GM19397 (cell line): ENCODE measurements around the gene SELENOM.
"Not testable (repeated sequence)": the region's sequence is repeated elsewhere in the genome, so short reads cannot be mapped to it uniquely, and the experiment has no call there.

ENCODE experiments used
- ATAC-seq: cut with Tn5 transposase; IDR thresholded peaks from one replicate; pipeline ENCODE4 v1.9.1; 2021; ENCODE audit warnings: mild to moderate bottlenecking, moderate library complexity; ENCODE audit not compliant: unreplicated experiment

Gene SELENOM

DNA sequence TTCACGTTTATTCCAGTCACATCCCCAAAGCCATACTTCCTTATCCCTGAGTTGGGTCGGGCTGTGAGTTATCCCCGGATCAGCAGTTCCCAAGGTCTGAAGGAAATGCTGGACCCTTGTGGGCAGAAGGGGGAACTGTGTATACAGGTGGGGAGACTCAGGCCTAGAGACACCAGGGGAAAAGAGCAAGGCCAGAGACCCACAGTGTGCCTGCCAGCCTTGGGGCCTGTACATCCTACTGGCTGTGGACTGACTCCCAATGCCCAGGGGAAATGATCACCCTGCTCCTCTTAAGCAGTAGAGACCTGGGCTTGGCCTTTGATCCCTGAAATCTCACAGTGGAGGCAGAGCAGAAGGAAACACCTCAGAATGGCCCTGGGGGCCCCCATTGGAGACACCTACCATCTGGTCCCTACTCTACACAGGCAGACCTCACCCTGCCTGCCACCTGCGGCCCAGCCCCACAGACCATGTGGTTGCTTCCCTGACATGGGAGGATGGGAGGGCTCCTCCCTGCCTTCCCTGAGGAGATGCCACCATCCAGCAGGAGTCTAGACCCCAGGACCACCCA lies 1.3 kb downstream of the SELENOM start:
- no peak for ATAC-seq

DNA sequence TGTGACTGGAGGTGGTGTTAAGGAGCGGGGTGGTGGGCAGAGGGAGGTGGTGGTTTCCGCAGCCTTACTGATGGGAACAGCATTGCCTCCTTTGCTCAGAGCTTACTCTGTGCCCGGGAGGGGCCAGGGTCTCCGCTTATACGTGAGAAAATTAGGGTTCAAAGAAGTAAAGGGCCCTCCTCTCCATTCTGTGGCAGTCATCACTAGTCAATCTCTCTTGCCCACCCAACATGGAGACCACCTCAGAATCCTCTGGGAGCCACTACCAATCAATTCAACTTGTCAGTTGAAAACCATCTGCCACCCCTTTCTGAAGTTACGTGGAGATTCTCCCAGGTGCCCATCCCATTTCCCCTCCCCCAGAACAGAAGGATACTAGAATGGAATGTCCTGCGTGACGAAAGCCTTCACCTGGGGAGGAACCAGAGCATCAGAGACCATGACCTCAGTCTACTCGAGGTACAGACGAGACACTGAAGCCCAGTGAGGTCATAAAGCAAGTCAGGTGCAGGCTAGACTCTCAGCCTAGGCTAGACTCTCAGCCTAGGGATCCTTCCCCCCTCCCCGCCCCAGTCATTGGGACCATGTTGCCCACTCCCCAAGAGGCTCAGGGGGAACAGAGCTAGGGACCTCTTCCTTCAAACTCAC lies 2.0 kb downstream of the SELENOM start:
- ATAC-seq: no peak

DNA sequence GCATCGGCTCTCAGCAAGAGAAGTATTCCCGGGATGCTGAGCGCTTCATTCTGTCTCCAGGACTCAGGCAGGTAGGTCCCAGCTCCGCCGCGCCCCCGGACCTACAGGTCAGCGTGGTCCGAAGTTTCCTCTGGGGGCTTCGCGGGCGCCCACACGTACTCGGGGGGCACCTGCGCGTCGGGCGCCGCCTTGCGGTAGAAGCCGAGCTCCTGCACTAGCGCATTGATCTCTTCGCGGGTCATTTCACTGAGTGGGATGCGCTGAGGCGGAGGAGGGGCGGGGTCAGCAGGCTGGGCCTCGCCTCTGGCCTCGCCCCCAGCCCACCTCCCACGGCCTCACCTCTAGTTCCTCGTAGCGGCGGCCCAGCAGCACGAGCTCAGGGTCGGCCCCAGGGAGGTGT lies 2.5 kb downstream of the SELENOM start:
- ATAC-seq: no peak

DNA sequence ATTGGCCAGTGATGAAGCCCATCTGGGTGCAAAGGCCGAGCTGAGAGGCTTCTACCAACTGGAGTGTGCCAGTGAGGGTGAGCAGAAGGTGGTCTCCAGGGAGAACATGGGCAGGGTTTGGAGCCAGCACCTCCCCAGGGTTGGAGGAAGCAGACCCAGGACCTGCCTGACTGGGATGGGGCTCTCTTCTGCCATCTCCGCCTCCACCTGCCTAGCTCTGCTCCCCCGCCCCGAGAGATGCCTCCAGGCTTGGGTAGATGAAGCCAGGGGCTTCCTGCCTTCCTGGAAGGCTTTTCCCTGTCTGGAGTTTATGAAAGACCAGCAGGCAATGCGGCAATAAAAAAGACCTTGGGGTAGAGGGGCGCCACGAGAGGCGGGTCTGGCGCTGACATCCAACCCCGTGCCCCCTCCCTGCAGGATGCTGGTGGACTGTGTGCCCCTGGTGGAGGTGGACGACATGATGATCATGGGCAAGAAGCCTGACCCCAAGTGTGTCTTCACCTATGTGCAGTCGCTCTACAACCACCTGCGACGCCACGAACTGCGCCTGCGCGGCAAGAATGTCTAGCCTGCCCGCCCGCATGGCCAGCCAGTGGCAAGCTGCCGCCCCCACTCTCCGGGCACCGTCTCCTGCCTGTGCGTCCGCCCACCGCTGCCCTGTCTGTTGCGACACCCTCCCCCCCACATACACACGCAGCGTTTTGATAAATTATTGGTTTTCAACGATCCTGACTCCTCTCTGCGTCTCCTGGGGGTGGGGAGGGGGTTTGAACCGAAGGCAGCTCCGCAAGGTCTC lies 3.3 kb downstream of the SELENOM start:
- ATAC-seq: no peak

DNA sequence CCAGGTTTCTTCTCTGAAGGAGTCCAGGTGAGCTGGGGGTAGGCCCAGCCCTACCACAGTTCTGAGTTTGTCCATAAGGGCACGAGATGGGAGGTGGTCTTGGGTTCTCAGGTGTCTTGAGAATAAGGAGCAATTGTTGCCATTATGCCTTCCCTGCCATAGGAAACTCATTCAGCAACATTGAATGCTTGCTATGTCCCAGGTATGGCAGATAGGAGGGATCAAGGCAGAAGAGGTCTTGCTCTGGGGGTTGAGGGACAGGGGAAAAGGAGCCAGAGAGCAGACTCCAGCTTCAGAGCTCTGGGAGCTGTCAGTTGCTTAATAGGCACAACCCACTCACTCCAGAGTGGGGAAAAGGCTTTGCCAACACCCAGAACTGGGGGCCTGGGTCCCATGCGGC lies 4.3 kb downstream of the SELENOM start:
- no peak for ATAC-seq

- ATAC-seq: no peak
Observed at GRCh38 chr22:31102441-31103081, 4.8 kb downstream of the SELENOM start.

DNA sequence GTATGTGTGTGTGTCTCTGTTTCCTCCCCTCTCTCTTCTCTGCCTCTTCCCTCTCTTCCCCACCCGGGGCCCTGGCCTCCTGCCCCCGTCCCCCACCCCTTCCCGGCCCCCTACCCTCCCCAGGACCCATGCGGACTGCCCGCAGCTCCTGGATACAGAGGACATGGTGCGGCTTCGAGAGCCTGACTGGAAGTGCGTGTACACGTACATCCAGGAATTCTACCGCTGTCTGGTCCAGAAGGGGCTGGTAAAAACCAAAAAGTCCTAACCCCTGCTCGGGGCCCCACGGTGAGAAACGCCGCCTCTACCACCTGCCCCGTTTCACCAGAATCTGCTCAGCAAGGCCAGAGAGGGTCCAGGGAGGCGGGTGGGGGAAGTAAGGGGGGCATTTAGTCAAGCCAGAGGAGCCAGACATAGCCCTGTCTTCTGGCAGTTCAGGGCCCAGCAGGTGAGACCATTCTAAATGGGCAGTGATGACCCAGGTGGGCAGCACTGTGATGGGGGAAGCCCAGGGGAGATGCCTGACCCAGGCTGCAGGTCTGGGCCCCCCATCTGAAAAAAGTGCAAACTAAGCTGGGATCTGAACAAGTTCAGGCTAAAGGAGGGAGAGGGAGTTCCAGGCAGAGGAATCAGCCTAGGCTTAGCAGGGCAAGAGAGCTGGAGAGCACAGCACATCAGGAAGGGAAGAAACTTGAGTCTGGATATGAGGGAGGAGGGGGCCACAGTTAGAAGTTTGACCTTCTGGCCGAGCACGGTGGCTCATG lies 6.4 kb downstream of the SELENOM start:
- ATAC-seq: no peak

- ATAC-seq: no peak
Observed at GRCh38 chr22:31099841-31100761, 7.3 kb downstream of the SELENOM start.

- ATAC-seq: no peak
Observed at GRCh38 chr22:31099386-31099785, 8.0 kb downstream of the SELENOM start.

DNA sequence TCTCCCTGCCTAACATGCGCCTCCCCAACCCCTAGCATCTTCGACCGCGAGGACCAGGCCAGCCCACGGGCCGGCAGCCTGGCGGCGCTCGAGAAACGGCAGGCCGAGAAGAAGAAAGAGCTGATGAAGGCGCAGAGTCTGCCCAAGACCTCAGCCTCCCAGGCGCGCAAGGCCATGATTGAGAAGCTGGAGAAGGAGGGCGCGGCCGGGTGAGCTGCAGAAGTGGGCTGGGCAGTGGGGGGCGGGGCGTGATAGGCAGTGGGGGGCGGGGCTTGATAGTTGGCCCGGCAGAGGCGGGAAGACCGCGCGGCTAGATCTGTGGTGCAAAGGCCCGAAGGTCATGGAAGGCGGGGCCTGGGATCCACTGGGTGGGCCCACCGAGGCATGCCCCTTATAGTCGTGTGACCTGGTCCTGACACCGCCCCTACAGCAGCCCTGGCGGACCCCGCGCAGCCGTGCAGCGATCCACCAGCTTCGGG lies 8.7 kb downstream of the SELENOM start:
- no peak for ATAC-seq

DNA sequence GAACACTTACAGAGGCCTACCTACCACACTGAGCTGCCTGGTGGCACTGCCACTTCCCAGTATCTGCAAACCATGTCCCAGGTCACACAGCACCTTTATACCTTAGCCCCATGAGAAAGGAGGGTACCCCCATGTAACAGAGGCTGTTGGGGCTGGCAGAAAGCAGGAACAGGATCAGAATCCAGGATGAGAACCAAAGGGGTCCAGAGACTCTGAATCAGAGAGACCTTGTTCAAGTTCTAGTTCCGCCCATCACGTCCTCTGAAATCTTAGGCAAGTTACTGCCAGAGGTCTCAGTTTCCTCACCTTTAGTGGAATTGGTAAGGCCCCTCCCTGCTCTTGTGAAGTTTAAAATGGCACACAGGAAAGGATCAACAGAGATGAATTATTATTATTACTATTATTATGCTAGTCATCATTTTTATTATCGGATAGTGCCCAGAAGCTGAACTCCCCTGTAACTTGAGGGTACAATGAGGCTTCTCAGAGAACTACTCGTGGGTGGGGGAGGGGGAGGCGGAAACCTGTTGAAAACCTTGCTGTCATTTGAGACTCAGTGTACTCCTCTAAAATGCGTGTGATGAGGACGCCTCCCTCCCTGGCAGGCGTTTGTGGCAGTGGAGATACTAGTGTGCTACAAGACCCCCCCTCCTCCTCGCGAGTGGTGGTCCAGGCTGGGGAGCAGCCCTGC lies 9.3 kb downstream of the SELENOM start:
- ATAC-seq: no peak

- not testable (repeated sequence) for ATAC-seq
Observed at GRCh38 chr22:31097539-31097938, 9.8 kb downstream of the SELENOM start.

DNA sequence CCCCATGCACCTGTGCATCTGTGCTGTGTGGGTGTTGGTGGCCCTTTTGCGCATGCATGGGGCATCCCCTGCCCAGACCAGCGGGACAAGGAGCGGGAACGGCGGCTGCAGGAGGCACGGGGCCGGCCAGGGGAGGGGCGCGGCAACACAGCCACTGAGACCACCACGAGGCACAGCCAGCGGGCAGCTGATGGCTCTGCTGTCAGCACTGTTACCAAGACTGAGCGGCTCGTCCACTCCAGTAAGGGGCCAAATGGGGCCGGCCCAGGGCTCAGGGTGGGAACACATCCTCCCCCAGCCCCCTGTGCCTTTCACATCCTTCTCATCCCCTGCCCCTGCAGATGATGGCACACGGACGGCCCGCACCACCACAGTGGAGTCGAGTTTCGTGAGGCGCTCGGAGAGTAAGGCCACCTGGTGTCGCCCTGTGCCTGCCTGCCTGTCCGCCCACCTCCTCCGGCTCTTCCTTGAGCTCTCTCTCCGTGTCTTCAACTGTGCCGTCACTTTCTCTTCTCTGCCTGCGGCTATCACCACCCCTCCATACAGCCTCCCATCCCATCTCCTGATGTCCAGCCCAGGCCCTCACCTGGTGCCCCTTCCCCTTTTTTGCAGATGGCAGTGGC lies 10.6 kb downstream of the SELENOM start:
- no peak for ATAC-seq

GRCh38 chr22:31095637-31096249 lies 11.6 kb downstream of the SELENOM start:
- ATAC-seq: no peak

GRCh38 chr22:31094741-31095140 lies 12.6 kb downstream of the SELENOM start:
- ATAC-seq: no peak

DNA sequence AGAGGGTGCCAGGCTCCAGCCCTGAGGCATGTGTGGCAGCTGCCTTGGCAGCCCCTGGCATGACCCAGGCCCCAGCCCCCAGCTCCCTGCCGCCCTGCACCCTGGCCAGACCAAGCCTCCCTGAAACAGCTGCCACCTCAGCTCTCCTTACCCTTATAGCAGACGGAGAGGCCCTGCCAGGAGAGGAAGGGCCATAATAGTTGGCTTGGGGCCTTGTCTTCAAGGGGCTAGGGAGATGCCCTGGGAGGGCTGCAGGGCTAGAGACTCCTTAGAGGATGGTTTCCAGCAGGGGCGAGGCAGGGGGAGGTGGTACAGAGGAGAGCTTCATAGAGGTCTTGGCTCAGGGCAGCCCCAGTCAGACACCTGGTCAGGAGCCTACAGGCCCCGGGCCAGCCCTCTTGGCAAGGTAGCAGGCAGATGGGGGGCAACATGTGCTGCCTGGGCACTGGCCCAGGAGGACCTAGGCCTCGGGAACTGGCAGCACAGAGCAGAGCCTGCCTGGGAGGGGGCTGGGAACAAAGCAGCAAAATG lies 13.3 kb downstream of the SELENOM start:
- no peak for ATAC-seq

- no peak for ATAC-seq
Observed at GRCh38 chr22:31093086-31093850, 14.1 kb downstream of the SELENOM start.
